ENCODE results near the gene SLC2A11.
"Not testable (repeated sequence)": the region's sequence is repeated elsewhere in the genome, so short reads cannot be mapped to it uniquely, and the experiment has no call there.

Gene SLC2A11

GRCh38 chr22:23891726-23892125 lies 34.1 kb downstream of the SLC2A11 start:
- no peak for DNase-seq (ENCODE audit: low read depth in 2 of 2)

DNA sequence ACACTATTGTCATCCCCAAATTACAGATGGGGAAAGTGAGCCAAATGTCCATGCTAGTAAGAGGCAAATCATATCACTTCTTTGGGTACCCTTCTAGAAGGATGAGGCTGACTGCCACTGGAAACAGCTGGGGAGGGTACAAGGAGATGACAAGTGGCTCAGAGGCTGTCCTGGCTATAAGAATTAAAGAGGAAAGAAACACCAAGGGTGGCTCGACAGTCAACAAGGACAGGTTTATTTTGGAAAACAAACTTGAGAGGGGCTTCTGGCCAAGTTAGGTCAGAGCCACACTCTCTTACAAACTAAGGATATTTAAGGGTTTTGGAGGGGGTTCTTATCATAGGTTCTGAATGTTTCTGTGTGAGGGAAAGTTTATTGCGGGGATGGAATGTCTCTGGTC lies 34.5 kb downstream of the SLC2A11 start:
- DNase-seq (ENCODE audit: low read depth in 2 of 2) = no peak

- DNase-seq (ENCODE audit: low read depth in 2 of 2) = no peak
Measured at GRCh38 chr22:23892706-23893105, 35.0 kb downstream of the SLC2A11 start.

DNA sequence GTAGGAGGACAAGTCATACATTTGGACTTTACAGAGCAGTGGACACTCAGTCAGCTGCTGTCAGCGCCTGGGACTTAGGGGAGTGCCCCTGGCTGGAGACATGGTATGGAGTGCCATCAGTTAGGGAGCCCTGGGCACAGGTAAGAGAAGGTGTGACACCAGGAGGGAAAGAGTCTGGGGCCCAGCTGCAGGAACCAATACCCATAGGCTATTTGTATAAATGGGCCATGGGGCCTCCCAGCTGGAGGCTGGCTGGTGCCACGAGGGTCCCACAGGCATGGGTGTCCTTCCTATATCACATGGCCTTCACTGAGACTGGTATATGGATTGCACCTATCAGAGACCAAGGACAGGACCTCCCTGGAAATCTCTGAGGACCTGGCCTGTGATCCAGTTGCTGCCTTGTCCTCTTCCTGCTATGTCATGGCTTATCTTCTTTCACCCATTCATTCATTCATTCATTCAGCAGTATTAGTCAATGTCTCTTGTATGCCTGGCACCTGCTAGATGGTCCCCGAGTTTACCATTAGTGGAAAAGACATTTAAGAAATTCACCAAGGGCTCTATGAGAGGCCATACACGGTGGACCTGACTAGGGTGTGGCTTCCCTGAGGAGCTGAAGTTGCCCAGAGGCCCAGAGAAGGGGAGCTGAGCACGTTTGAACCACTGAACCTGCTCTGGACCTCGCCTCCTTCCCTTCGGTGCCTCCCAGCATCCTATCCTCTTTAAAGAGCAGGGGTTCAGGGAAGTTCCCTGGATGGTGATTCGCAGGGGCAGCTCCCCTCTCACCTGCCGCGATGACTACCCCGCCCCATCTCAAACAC lies 35.7 kb downstream of the SLC2A11 start:
- DNase-seq (ENCODE audit: low read depth in 2 of 2) = no peak

- DNase-seq (ENCODE audit: low read depth in 2 of 2) = peak; percentile 86 to 94
Measured at GRCh38 chr22:23893945-23894709, 36.5 kb downstream of the SLC2A11 start, which contains the start of gene MIF. Gene MIF (plus strand): TSS chr22:23894383. CDS start chr22:23894475, 92 bp downstream.

DNA sequence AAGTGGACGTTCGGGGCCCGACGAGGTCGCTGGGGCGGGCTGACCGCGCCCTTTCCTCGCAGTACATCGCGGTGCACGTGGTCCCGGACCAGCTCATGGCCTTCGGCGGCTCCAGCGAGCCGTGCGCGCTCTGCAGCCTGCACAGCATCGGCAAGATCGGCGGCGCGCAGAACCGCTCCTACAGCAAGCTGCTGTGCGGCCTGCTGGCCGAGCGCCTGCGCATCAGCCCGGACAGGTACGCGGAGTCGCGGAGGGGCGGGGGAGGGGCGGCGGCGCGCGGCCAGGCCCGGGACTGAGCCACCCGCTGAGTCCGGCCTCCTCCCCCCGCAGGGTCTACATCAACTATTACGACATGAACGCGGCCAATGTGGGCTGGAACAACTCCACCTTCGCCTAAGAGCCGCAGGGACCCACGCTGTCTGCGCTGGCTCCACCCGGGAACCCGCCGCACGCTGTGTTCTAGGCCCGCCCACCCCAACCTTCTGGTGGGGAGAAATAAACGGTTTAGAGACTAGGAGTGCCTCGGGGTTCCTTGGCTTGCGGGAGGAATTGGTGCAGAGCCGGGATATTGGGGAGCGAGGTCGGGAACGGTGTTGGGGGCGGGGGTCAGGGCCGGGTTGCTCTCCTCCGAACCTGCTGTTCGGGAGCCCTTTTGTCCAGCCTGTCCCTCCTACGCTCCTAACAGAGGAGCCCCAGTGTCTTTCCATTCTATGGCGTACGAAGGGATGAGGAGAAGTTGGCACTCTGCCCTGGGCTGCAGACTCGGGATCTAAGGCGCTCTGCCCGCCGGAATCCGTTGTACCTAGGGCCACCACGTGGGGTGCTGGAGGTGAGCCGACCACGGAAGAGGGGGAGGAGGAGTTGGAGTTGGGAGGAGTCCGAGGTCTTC lies 37.3 kb downstream of the SLC2A11 start:
- DNase-seq (ENCODE audit: low read depth in 2 of 2) = peak; percentile 38 to 43

DNA sequence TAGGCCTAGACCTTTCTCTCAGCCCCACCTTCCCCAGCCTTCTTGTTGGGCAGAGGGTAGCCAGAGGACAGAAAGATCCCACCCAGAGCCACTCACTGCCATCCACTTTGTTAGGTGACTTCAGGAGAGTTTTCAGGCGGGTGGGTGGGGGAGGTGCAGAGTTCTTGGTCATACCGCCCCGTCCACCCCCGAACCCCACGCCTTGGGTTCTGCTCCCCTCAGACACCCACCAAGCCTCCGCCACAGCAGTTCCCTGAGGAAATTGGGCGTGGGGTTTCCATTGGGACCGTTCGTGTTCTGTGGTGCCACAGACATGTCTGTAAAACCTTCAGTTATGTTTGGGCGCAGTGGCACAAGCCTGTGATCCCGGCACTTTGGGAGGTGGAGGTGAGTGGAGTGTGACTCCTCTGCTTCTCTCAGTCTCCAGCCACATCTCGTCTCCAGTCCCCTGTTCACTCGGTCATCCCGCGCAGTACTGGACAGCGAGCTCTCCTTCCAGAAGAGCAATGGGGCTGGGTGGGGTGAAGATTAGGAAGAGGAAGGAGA lies 38.0 kb downstream of the SLC2A11 start:
- DNase-seq (ENCODE audit: low read depth in 2 of 2) = no peak

DNA sequence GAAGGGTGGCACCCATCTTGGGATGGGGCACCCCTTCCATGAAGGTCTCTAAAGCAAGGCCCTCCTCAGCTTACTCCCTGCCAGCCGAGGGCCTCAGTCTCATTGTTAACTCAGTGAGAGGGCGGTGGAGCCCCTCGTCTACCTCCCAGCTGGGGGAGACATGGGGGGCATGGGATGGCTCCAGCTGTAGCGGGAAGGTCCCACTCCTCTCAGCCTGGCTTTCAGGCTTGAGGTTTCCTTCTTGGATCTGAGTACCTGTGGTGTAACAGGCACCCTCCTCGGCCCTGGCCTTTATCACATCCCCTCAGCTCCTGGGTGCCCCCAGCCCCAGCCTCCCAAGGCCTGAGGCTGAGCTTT lies 38.5 kb downstream of the SLC2A11 start:
- DNase-seq (ENCODE audit: low read depth in 2 of 2) = no peak

- DNase-seq (ENCODE audit: low read depth in 2 of 2) = no peak
Measured at GRCh38 chr22:23896523-23897186, 39.0 kb downstream of the SLC2A11 start.

DNA sequence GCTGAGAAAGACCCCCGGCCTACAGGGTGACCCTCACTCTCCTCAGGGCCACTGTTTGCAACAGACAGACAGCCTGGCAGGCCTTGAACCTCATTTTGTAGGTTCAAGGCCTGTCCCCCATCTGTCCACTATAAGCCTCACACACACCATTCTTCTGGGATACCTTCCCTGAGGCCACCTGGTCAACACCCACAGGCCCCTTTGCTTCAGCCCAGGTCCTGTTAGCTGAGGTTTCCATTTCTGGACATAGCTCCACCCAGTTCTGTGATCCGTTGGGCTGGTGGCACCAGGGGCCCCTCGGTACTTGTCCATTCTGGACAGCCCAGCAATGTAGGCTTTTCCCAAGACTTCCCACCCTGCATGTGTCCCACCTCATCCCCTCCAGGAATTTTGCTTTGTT lies 39.6 kb downstream of the SLC2A11 start:
- no peak for DNase-seq (ENCODE audit: low read depth in 2 of 2)

DNA sequence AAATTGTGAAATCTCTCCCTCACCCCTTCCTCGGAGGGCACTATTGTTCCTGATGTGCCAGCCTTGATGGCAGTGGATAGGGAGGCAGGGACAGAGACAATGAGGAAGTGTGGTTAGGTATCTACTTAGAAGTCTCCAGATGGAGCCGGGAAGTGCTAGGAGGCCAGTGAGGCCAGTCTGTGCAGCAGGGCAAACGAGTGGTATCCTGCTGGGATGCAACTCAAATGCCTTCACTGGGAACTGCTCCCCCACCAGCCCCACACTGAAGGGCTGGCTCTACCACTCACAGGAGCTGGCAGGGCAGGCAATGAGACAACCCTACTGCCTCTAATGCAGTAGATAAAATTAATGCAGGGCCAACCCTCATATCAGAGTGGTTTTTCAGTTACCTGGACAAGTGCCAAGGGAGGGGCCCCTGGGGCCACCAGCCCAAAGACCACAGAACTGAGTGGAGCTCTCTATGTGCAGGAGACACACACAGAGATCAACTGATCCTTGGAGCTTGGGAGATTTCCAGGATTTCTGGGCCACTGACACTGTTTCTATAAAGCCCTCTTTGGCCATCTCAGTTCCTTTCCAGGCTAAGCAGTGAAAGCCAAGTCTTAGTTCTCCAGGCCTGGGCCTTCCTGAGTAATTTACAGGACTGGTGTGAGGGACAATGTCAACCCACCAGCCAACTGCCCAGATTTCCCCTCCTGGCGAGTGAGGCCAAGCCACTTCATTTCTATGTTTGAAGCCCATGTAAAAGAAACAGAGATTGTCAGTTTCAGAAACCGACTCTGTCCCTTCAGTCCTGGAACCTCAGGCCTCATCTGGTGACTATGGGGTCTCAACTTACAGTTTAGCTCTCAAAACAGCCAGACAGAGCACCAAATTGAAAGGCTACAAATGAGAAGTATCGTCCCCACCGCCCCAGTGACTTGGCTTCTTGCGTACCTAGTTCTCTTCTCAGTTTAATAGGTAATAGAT lies 40.6 kb downstream of the SLC2A11 start:
- DNase-seq (ENCODE audit: low read depth in 2 of 2) = no peak

DNA sequence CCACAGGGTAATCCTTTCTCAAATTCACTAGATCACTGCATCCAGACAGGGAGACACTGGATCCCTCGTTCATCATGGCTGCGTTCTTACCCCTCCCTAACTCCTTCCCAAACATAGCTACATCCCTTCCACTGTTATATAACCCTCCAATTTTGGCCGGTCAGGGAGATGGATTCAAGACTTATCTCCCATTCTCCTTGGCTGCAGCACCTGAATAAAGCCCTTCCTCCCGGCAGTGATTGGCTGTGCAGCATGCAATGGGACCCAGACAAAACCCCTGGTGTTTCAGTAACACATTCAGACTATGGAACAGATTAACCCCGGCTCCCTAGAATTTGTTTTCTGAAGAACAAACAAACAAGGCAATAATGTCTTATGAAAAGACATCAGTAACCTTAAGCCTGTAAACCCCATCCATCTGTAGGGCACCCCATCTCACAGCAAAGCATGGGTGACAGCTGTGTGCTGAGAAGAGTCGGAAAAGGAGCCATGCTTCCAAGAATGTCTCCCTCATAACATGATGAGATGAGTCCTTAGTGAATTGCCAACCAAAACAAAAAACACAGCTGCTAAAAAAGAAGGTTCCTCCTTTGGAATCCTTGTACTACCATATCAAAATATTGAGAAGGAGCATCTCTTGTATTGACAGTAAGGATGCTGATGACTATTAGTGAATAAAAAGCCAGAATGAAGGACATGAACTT lies 41.5 kb downstream of the SLC2A11 start:
- DNase-seq (ENCODE audit: low read depth in 2 of 2) = no peak

DNA sequence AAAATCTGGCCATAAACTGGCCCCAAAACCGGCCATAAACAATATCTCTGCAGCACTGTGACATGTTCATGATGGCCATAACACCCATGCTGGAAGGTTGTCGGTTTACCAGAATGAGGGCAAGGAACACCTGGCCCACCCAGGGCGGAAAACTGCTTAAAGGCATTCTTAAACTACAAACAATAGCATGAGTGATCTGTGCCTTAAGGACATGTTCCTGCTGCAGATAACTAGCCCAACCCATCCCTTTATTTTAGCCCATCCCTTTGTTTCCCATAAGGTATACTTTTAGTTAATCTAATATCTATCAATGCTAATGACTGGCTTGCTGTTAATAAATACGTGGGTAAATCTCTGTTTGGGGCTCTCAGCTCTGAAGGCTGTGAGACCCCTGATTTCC lies 42.6 kb downstream of the SLC2A11 start:
- DNase-seq (ENCODE audit: low read depth in 2 of 2) = not testable (repeated sequence)

- no peak for DNase-seq (ENCODE audit: low read depth in 2 of 2)
Measured at GRCh38 chr22:23901600-23901999, 43.9 kb downstream of the SLC2A11 start.

- no peak for DNase-seq (ENCODE audit: low read depth in 2 of 2)
Measured at GRCh38 chr22:23903328-23903971, 45.8 kb downstream of the SLC2A11 start.

- no peak for DNase-seq (ENCODE audit: low read depth in 2 of 2)
Measured at GRCh38 chr22:23904573-23905254, 47.0 kb downstream of the SLC2A11 start.

GRCh38 chr22:23906641-23907040 lies 49.0 kb downstream of the SLC2A11 start:
- DNase-seq (ENCODE audit: low read depth in 2 of 2) = no peak

DNA sequence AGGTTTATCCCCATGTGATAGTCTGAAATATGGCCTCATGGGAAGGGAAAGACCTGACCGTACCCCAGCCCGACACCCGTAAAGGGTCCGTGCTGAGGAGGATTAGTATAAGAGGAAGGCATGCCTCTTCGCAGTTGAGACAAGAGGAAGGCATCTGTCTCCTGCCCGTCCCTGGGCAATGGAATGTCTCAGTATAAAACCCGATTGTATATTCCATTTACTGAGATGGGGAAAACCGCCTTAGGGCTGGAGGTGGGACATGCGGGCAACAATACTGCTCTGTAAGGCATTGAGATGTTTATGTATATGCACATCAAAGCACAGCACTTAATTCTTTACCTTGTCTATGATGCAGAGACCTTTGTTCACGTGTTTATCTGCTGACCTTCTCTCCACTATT lies 49.7 kb downstream of the SLC2A11 start:
- not testable (repeated sequence) for DNase-seq (ENCODE audit: low read depth in 2 of 2)
